NCI-H524 (cell line): ENCODE measurements around the gene DYNLT2.
"Not testable (repeated sequence)": the region's sequence is repeated elsewhere in the genome, so short reads cannot be mapped to it uniquely, and the experiment has no call there.

ENCODE experiments used
- DNase-seq, 2 experiments: peaks; one replicate each; lab custom pipeline; 2025; lab: John Stamatoyannopoulos, UW

DYNLT2 gene

DNA sequence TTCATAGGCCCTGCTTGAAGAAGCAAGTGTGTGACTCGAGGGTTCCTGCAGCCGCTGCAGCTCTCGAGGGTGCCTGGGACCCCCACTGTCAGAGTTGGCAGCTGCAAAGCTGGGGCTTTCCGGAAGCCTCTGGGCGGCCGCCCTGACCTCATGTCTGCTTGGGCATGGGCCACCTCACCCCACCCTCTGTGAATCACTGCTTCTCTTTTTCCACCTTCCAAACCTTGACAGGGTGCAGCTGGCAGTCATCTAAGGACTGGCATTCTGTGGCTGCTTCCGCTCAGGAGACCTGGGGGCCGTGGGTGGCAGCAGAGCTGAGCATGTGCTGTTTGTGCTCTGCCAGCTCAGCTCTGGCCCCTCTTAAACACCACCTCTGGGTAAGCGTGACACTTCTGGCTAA lies 32.0 kb upstream of the DYNLT2 start:
- DNase-seq = no peak

DNA sequence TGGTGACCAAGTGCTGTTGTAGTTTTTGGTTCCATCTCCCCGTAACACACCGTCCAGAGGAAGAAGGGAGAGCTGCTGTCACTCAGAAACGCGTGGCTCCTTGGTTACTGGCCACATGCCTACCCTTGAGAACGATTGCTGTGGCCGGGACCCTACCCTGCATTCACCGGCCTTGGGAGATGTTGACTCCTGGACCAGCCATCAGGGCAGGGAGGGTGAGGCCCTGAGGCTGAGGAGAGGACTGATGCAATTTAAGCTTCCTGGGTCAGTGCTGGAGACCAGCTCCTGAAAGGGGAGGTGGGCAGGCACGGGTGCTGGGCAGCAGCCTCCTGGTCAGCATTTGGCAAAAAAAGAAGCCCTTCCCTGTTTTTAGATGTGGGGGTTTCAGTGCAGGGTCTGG lies 31.6 kb upstream of the DYNLT2 start:
- no peak for DNase-seq

DNA sequence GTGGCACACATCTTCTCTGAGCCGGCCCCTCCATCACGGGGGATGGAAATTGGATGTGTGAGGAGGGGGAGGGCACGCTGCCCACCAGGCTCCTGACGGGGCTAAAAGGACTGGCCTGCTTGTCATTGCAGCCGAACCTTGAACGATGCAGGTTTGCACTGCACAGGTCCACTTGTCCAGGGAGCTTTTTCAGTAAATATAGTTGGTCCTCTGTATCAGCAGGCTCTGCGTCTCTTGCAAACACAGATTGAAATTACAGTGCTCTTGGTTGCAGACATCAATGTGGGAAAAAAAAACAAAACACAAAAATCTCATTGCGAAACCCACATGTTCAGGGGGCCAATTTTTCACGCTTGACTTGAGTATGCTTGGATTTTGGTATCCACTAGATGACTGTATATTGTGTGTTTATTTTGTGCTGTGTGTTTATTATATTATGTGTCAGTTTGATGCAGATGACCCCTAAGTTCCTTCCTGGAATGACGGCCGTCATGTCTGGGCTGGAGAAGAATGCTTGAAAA lies 29.3 kb upstream of the DYNLT2 start:
- no peak for DNase-seq

DNA sequence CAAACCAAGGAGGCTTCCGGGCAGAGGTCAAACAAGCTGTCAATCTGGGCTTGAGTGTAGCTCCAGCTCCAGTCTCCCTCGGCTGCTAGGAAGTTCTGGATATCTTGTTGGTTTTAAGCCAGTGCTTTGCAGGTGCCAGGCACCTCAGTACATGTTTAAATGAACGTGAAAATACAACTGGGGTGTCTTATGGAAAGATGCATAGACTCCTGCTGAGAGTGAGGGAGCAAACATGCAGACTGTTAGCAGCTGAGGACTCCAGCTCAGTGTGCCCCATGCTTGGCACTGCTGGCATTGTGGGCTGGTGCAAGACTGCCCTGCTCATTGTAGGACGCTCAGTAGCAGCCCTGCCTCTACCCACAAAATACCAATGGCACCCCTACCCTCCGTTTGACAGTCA lies 28.5 kb upstream of the DYNLT2 start:
- DNase-seq = no peak

DNA sequence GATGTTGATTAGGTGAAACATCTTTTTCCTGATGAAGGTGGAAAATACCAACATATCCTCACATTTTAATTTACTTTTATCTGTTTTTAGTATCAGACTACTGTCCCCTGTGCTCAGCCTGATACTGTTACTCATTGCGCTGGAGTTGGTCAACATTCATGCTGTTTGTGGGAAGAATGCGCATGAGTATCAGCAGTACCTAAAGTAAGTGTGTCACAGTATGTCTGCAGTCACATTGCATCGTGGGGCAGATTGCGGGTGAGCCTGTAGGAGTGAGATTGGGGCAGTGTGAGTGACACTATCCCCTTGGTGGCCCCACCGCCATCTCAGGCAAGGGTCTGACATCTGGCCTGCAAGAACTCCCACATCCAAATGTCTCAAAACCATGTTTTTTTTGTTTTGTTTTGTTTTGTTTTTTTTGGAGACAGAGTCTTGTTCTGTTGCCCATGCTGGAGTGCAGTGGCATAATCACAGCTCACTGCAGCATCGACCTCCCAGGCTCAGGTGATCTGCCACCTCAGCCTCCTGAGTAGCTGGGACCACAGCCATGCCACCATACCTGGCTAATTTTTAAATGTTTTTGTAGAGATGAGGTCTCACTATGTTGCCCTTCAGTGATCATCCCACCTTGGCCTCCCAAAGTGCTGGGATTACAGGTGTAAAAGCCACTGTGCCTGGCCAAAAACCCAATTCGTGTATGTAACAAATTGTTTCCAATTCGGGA lies 27.9 kb upstream of the DYNLT2 start:
- DNase-seq = no peak

DNA sequence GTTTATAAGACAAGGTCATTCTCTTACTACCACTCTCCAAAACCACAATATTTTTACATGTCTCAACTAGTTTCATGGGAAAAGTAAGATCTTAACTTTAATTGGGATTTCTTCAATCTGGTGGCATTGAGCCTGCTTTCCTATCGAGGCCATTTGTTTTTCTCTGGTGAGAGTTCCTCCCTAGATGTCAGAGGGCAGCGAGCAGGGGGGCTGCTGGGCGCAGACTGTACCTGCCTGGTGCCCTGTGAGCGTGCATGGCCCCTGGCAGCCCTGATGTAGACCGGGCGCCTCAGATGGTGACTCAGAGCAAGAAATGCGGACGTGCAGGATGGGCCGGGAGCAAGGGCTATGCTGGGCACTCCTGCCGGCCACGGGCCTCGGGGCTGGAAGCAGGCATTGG lies 27.3 kb upstream of the DYNLT2 start:
- DNase-seq = no peak

DNA sequence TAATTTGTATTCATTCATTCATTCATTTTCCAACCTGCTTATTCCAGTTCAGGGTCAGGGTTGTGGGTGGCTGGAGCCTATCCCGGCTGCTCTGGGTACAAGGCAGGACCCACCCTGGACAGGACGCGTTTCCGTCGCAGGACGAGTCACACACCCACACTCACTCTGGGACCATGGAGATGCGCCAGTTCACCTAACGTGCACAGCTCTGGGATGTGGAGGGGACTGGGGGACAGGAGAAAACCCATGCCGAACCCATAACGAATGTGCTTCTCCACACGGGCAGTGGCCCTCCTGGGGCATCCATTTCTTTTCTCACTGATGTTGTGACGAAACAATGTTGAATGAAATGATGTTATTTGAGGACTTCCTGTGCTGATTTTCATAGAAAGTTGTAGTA lies 26.5 kb upstream of the DYNLT2 start:
- DNase-seq = no peak

DNA sequence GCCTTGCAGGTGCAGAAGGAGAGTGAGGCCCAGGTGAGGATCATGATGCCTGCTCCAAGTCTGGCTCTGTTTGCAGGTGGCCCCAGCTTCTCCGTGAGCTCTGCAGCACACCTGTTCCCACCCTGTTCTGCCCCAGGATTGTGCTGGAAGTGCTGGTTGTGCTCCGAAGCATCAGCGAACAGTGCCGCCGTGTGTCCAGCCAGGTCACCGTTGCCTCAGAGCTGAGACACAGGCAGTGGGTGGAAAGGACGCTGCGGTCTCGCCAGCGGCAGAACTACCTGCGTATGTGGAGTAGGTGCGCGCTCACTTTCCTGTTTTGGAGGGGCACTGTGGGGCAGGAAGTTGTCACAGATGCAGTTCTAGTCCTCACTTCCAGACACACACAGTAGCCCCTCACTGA lies 25.0 kb upstream of the DYNLT2 start:
- no peak for DNase-seq

DNA sequence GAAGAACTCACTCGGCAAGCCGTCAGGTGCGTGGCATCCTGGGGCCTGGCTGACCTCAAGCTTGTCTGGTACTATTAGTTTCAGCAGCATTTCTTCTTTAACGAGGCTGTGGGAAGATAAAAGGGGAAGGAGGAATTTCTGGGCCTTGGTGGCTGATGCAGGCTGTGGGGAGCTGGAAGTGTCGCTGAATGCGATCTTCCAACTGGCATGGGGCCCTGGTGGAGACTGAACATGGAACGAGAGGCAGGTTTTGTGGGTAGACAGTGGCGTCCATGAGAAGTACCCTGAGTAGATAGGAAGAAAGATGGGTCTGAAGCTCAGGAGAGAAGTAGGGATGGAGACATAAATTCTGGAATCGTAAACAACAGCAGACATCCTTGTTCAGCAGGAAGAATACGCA lies 23.9 kb upstream of the DYNLT2 start:
- no peak for DNase-seq

DNA sequence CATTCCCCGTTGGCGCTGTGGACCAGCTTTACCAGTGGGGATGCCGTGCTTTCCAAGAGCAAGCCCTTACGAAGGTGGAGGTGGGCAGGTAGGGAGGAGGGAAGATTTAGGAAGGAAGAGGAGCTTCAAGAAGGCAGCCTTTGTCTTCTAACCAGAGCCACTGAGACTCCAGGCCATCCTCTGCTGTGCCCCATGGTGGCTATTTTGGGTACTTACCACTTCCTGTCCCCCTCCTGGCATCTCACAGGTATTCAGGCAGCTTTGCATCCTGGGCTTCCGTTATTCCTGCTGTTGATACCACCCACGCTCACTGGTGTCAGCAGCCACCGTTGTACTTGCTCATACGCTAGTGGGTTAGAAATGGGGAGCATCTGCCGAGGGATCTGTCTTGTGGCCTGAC lies 23.0 kb upstream of the DYNLT2 start:
- no peak for DNase-seq

DNA sequence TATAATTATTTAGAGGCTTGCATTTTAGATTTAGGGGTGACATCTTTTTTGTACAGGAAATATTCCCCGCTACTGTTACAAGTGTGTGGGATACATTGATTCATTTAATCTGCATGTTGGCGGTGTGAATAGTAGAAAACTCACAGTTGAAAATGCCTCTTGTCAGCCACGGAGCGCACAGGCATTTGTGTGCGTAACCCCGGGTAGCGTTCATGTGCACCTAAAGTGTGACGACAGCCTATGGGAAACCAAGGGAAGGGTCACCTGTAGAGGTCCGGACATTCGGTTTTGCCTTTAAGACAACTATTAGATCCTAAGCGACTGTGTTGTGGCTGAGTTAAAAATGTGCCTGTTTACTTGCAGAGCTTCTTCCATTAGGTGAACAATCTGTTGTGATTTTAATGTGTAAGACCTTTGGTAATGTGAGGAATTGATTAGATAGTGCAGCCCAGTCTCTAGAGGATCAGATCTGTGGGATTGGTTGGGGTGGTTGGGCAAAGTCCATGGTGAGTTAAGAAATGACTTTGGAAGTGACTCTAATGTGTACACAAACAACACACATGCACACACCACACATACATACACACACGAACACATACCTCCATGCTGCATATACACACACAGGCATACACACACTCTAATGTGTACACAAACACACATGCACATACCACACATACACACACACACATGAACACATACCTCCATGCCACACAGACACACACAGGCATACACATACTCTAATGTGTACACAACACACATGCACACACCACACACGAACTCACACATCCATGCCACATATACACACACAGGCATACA lies 15.8 kb upstream of the DYNLT2 start:
- no peak for DNase-seq

DNA sequence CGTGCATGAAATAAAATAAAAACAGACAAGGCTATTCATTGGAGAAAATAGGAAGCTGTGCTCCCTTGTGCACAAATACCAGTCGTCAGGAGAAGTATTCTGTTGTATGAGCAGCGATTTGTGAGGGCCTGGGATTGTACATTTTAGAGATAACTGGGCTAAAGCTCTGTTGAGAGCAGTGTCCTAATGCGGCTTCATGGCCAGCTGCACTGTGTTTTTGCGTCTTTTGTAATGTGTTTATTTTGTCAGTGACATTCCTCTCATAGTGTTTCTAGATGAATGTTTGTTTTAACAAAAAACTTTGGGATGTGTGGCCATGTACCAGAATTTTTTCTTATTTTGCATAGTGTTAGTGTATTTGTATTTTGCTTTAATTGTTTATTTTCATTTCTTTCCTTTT lies 14.9 kb upstream of the DYNLT2 start:
- DNase-seq = no peak

DNA sequence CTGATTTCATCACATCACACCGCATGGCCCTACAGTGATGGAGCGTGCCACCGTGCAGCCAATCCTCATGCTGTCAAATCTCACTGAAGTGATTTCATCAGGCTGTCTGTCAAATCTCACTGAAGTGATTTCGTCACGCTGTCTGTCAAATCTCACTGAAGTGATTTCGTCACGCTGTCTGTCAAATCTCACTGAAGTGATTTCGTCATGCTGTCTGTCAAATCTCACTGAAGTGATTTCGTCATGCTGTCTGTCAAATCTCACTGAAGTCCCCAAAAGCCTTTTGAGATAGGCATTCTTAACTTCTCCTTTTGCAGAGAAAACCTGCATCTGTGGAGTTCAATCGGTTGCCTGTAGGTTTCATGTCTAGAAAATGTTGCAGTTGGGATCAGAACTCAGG lies 14.4 kb upstream of the DYNLT2 start:
- DNase-seq = not testable (repeated sequence)

DNA sequence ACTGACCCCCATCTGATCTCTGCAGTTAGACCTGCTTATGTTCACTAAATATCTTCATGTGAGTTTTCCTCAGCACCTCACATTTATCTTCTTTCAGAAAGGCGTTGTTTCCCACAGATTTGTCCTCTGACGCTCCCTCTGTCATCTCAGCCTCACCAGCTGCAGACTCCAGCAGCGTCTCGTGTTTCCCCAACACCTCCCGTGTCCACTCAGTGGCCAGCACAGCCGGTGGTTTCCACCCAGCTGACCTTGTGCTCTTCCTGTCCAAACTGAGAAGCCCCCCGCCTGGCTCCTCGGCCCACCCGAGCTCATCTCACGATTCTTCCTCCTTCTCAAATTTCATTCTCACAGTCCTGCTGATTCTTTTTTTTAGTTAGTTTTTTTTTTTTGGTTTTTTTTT lies 12.5 kb upstream of the DYNLT2 start:
- DNase-seq = no peak

DNA sequence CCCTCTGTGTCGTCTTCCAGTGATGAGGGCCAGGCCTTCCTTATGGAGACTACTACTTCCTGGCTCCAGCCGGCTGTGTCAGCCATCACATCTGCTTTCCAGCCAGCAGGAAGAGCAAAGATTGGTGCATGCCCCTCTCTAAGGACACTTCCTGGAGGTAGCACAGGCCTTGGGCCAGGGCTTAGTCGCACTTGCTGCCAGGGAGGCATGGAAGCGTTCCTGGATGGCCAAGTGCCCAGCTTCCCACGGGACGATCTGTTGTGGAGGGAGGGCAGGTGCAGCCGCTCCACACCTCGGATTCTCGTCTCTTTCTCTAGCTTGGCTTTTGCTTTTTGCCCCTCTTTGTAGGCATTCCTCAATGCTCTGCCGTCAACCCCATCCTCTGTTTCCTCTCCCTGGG lies 11.9 kb upstream of the DYNLT2 start:
- no peak for DNase-seq

DNA sequence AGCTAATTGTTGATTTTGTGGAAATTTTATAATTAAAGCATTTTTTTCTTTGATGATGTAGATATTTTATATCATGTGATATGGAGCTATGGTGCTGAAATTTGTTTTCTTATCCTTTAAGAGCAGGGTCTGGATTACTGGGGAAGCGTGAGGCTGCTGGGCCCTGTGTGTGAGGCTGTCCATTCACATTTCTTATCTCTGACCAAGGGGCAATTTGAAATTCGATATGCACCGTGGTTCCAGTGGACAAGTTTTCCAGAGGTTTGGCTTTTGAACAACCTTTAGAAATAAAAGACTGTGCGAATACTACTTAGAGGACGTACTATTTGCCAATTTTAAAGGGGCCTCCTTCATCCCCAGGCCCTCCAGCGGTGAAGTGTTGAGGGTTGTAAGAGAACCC lies 3.8 kb upstream of the DYNLT2 start:
- DNase-seq = no peak

DNA sequence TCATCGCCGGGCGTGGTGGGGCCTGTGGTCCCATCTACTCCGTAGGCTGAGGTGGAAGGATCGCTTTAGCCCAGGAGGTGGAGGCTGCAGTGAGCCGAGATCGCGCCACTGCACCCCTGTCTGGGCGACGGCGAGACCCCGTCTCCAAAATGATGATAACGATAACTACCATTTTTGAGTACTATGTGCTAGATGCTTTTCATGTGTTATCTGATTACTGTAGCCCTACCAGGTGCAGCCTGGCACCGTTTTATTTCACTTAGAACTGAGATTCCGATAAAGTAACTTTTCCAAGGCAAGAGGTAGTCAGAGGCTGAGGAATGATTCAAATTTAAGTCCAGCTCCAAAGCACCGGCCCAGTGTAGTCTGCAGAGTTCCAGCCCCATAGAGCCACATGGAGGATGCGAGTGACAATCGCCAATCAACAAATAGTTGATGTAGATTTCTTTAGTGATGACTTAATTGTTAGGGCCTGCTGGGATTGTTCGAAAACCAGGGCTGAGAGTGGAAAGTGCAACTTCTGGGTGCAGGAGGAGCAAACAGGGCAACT lies 777 bp upstream of the DYNLT2 start:
- DNase-seq = no peak

DNA sequence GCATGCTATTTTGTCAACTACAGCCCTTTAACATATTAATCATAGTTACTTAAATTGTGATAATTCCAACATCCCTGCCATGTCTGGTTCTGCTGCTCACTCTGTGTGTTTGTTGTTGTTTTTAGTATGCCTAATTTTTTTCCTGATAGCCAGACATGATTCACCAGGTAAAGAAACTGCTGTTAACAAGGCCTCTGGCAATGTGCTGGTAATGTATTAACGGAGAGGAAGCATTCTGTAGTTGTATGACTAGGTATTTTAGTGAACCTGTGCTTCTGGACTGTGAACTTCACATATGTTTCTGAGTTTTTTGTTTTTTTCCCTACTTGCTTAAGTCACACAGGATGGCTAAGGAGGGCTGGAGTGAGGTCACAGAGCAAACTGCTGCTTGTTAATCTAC lies 4.8 kb downstream of the DYNLT2 start:
- no peak for DNase-seq

DNA sequence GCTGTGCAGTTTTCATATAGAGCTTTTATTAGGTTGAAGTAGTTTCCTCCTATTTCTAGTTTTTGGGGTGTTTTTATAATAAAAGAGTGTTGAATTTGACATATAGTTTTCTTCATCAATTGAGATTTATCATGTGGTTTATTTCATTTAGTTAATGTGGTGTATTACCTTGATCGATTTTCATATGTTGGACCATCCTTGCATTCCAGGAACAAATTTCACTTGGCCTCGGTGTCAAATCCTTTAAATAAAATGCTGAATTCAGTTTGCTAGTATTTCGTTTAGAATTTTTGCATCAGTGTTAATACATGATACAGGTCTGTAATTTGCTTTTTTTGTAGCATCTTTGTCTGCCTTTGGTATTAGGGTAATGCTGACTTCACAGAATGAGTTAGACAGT lies 6.0 kb downstream of the DYNLT2 start:
- DNase-seq = no peak

DNA sequence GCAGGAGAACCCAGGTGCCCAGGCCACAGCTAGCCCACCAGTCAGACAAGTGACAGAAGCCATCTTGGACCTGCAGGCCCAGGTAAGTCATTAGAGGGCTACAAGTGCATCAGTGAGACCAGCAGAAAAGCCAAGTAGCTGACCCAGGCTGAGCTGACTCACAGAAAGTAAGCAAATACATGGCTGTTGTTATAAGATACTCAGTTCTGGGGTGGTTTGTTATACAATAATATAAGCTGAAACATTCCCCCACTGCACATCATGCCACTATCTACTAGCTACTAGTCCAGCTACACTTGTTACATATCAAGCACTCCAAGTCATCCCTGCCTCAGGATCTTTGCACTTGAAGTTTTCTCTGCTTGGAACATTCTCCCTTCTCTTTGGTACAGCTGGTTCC lies 10.0 kb downstream of the DYNLT2 start:
- DNase-seq = no peak

DNA sequence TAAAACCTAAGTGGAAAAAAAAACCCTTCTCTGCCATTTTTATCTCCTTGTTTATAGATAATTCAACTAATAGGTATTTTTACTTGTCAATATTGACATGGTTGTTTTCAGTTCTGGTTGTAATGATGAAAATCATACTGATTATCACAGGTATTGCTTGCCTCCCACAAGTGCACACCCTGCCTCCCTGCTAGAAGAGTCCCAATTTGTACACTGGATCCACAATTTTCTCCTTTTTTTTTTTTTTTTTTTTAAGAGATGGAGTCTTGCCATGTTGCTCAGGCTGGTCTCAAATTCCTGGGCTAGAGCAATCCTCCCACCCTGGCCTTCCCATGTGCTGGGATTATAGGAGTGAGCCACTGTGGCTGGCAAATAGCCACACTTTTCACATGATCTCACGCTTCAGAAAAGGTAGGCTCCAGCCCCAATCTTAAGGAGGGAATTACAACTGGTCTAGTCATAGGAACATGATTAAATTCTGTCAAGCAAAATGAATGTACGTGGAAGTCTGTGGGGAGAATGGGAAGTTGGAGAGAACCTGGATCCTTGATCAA lies 12.3 kb downstream of the DYNLT2 start:
- DNase-seq = peak; percentile 67 to 85

DNA sequence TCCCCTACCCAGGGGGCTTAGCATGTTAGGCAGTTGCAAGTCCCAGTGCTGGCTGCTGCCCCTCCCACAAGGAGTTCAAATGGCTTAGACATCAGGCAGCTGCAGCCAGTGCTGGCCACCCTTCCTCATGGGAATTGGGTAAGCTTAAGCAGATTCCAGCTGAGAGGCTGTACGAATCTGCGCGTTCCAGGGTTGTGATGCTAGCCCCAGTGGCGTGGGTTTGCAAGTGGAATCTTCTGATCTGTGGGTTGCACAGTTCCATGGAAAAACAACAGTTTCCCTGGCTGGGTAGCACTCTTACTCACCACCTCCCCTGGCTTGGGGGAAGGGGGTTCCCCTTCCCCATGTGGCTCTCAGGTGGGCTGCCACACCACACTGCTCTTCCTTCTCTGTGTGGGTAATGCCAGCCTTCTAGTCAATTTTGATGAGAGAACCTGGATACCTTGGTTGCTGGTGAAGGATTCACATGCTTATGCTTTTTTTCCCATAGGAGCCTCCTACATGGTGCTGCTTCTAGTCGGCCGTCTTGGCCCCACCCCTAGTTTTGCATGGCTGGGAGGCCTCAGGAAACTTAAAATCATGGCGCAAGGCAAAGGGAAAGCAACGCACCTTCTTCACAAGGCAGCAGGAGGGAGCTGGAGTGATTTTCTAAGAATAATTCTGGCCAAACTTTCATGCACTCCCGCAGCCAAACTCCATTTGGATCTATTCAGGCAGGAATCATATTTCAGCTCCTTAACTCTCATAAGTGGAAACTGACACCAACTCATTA lies 13.0 kb downstream of the DYNLT2 start:
- DNase-seq = peak; percentile 73 to 91
